Natural killer cell treated with Interleukin-12 subunit alpha and Interleukin-12 subunit beta and Interleukin-15 and Interleukin-18, amount 100 ng/mL, for 72 hours (primary cell): Measurements from ENCODE around the gene COX4I2. TPM values are rescaled to one million over a fixed set of nuclear protein-coding genes. Genes with fewer than 3 reads are reported as not detected.
"Not testable (repeated sequence)": the region's sequence is repeated elsewhere in the genome, so short reads cannot be mapped to it uniquely, and the experiment has no call there.

Experiments
- ATAC-seq, 2 donors: fragments of 150-1000 bp; cut with Tn5 transposase in 1 of 2; sonication (Bioruptor Pico), chemical (Tn5 transposase) in 1 of 2; 2 replicates each; pipeline ENCODE4 v1.10.0; 2021
- DNase-seq: peaks from one replicate; pipeline ENCODE4 v3.0.0; 2022; ENCODE audit warnings: low spot score
- H3K27ac Mint-ChIP-seq, 2 donors: 1 replicate in 1 of 2; 2 replicates in 1 of 2; pipeline ENCODE4 v1.8.0; 2022; ENCODE audit warnings: mixed read lengths in 2 of 2, mild to moderate bottlenecking in 1 of 2, moderate library complexity in 1 of 2
- H3K27me3 Mint-ChIP-seq, 2 donors: 1 replicate in 1 of 2; 2 replicates in 1 of 2; pipeline ENCODE4 v1.8.0; 2022; ENCODE audit warnings: mixed read lengths in 2 of 2
- H3K36me3 Mint-ChIP-seq: one replicate; pipeline ENCODE4 v1.8.0; 2022; ENCODE audit warnings: mixed read lengths
- H3K4me1 Mint-ChIP-seq, 2 donors: 1 replicate in 1 of 2; 2 replicates in 1 of 2; pipeline ENCODE4 v1.8.0; 2022; ENCODE audit warnings: low read depth in 2 of 2, mixed read lengths in 2 of 2, mild to moderate bottlenecking in 1 of 2
- H3K4me3 Mint-ChIP-seq: one replicate; pipeline ENCODE4 v1.8.0; 2022; ENCODE audit warnings: mixed read lengths
- H3K9me3 Mint-ChIP-seq: 2 replicates; pipeline ENCODE4 v1.8.0; 2022; ENCODE audit warnings: mixed read lengths
- total RNA-seq, 2 donors: library from RNA; stranded (reverse); gene quantifications; one replicate each; pipeline ENCODE4 v1.2.3, GENCODE V29; 2022

COX4I2 gene
- total RNA-seq: not detected

DNA sequence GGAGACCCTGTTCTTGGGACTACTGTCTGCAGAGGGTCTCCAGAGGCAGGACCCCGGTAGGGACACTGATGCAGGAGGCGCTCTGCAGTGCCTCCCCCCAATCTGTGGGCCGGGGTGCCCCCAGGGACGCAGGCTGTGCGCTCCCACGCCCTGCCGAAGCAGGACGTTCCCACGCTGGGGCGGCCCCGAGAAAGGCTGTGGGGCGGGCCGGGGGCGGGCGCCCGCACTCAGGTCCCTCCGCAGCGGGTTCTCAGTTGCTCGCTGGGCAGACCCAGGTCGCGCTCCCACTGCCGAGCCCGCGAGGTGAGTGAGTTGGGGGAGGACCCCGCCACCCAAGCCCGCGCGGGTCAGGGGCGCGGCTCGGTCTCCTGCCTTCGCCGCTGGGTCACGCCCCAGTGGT is at the start of gene COX4I2:
Gene COX4I2, plus strand, starts transcription at position 253 of the 400 bp plus-strand sequence. CDS start 1,106 bp downstream, outside the sequence.
- Mint-ChIP-seq H3K36me3 (no peaks in the 10 kb centered on the region), H3K9me3 (no peaks in the 10 kb centered on the region), H3K27me3 (peaks cover 15 to 16% of the 10 kb centered on the region in 2 donors), H3K4me3 (no peak within 1 kb of the TSS), H3K4me1 (peaks cover 2 to 13% of the 10 kb centered on the region in 2 donors), H3K27ac (no peak within 1 kb of the TSS)
- ATAC-seq (no peak), DNase-seq (no peak)

DNA sequence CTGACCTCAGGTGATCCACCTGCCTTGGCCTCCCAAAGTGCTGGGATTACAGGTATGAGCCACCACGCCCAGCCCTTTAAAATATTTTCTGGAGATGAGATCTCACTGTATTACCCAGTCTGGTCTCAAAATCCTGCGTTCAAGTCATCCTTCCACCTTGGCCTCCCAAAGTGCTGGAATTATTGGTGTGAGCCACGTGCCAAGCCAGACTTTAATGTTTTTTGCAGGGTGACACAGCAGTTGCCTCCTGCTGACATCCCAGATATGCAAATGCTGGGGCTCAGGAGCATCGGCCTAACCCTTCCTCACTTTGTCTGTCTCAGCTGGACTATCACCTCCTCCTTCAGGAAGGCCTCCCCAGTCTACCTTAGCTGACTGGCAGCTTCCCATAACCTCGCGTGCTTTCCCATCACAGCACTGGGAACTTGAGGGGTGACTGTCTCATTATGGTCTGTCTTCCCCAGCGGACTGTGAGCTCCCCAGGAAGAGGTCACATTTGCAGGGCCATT is 46.9 kb upstream of the COX4I2 start:
- ATAC-seq: no peak
- H3K4me1 Mint-ChIP-seq: peaks cover 11 to 12% of the 10 kb centered on the region in 2 donors
- H3K36me3 Mint-ChIP-seq: peaks cover 5% of the 10 kb centered on the region
- DNase-seq: no peak
- H3K27me3 Mint-ChIP-seq: peaks cover 8 to 23% of the 10 kb centered on the region in 2 donors
- no peak overlapping the region for H3K27ac Mint-ChIP-seq
- H3K4me3 Mint-ChIP-seq: no peak overlapping the region
- no peaks in the 10 kb centered on the region for H3K9me3 Mint-ChIP-seq

- no peak overlapping the region for H3K4me3 Mint-ChIP-seq
- H3K36me3 Mint-ChIP-seq: peaks cover 2% of the 10 kb centered on the region
- ATAC-seq (no peak), DNase-seq (no peak)
- no peak overlapping the region for H3K27ac Mint-ChIP-seq
- peaks cover 4 to 18% of the 10 kb centered on the region in 2 donors for H3K27me3 Mint-ChIP-seq
- H3K9me3 Mint-ChIP-seq: no peaks in the 10 kb centered on the region
- H3K4me1 Mint-ChIP-seq: peaks cover 6 to 7% of the 10 kb centered on the region in 2 donors
Observed at GRCh38 chr20:31593221-31594001, 44.3 kb upstream of the COX4I2 start.

GRCh38 chr20:31594002-31594557 is 43.6 kb upstream of the COX4I2 start:
- ATAC-seq (peak in 1 of 2 donors; percentile 32), DNase-seq (no peak)
- Mint-ChIP-seq H3K9me3 (no peaks in the 10 kb centered on the region), H3K4me3 (no peak overlapping the region), H3K27ac (no peak overlapping the region), H3K36me3 (no peaks in the 10 kb centered on the region), H3K4me1 (peaks cover 4 to 6% of the 10 kb centered on the region in 2 donors), H3K27me3 (peaks cover 0 to 12% of the 10 kb centered on the region in 2 donors)

GRCh38 chr20:31594558-31595379 is 42.9 kb upstream of the COX4I2 start:
- Mint-ChIP-seq H3K36me3 (no peaks in the 10 kb centered on the region), H3K27me3 (peaks cover 0 to 12% of the 10 kb centered on the region in 2 donors), H3K9me3 (no peaks in the 10 kb centered on the region), H3K4me1 (peaks cover 4 to 6% of the 10 kb centered on the region in 2 donors), H3K4me3 (no peak overlapping the region), H3K27ac (no peak overlapping the region)
- no peak for DNase-seq
- ATAC-seq: no peak

- peaks cover 0 to 12% of the 10 kb centered on the region in 2 donors for H3K27me3 Mint-ChIP-seq
- DNase-seq (no peak), ATAC-seq (no peak)
- no peaks in the 10 kb centered on the region for H3K36me3 Mint-ChIP-seq
- H3K4me1 Mint-ChIP-seq: peaks cover 4 to 6% of the 10 kb centered on the region in 2 donors
- no peak overlapping the region for H3K4me3 Mint-ChIP-seq
- no peak overlapping the region for H3K27ac Mint-ChIP-seq
- H3K9me3 Mint-ChIP-seq: no peaks in the 10 kb centered on the region
Observed at GRCh38 chr20:31595380-31595653, 42.4 kb upstream of the COX4I2 start.

DNA sequence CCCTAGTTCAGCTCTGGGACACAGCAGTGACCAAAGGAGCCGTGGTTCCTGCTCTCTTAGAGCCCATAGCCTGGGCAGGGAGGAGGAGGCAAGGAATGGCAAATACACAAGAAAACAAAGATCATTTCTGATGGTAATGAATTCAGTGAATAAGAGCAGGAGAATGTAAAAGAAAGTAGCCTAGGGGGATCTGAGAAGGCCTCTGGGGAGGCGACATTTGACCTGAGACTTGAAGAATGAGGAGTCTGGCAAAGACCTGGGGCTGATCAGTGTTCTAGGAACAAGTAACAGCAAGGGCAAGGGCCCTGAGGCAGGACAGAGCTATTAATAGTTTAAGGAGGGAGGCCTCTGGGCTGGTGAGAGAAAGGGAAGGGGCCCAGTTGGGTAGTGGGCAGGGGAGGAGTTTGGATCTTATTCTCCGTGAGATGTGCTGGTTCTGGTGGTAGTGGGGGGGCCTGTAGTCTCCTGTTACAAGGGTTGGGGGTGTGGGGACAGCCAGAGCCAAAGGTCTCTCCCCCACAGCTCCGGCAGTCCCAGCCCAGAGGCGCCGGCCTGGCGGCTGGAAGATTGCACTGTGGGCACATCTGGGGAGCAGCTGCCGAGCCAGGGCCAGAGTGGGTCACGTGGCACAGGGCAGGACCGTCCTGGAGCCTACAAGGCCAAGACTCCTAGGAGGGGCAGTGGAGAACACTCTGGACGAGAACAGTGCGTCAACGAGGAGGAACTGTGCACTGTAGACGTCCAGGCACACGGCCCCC is 41.9 kb upstream of the COX4I2 start:
- ATAC-seq: peak in 1 of 2 donors; percentile 11

GRCh38 chr20:31596412-31596715 is 41.3 kb upstream of the COX4I2 start:
- not testable (repeated sequence) for H3K27ac Mint-ChIP-seq, ATAC-seq, H3K4me3 Mint-ChIP-seq, H3K36me3 Mint-ChIP-seq, DNase-seq, H3K4me1 Mint-ChIP-seq, H3K9me3 Mint-ChIP-seq
- H3K27me3 Mint-ChIP-seq: peaks cover 0 to 12% of the 10 kb centered on the region in 2 donors

More for the DNA sequence above, 41.9 kb upstream of the COX4I2 start:
- no peak overlapping the region for H3K27ac Mint-ChIP-seq
- DNase-seq: no peak
- no peaks in the 10 kb centered on the region for H3K36me3 Mint-ChIP-seq
- peaks cover 0 to 12% of the 10 kb centered on the region in 2 donors for H3K27me3 Mint-ChIP-seq
- H3K9me3 Mint-ChIP-seq: no peaks in the 10 kb centered on the region
- H3K4me3 Mint-ChIP-seq: no peak overlapping the region
- H3K4me1 Mint-ChIP-seq: peaks cover 4 to 6% of the 10 kb centered on the region in 2 donors

GRCh38 chr20:31596831-31597480 is 40.8 kb upstream of the COX4I2 start:
- Mint-ChIP-seq H3K36me3 (no peaks in the 10 kb centered on the region), H3K4me3 (no peak overlapping the region), H3K4me1 (peaks cover 4 to 6% of the 10 kb centered on the region in 2 donors), H3K27me3 (peaks cover 0 to 12% of the 10 kb centered on the region in 2 donors), H3K9me3 (no peaks in the 10 kb centered on the region), H3K27ac (no peak overlapping the region)
- no peak for ATAC-seq
- DNase-seq: no peak

DNA sequence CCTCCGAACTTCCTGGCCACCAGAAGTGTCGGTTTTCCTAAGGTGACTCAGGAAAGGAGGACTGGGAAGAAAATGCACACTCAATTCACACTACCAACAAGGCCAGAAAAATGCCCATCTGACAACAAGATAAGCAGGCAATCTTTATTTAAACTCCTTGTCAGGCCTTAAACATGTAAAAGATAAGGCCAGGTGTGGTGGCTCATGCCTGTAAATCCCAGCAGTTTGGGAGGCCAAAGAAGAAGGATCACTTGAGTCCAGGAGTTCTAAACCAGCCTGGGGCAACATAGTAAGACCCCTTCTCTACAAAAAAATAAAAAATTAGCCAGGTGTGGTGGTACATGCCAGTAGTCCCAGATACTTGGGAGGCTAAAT is 40.2 kb upstream of the COX4I2 start:
- Mint-ChIP-seq H3K27me3 (peaks cover 1 to 15% of the 10 kb centered on the region in 2 donors), H3K27ac (no peak overlapping the region), H3K4me1 (peaks cover 5 to 8% of the 10 kb centered on the region in 2 donors), H3K9me3 (no peaks in the 10 kb centered on the region), H3K36me3 (no peaks in the 10 kb centered on the region), H3K4me3 (no peak overlapping the region)
- DNase-seq (no peak), ATAC-seq (no peak)

DNA sequence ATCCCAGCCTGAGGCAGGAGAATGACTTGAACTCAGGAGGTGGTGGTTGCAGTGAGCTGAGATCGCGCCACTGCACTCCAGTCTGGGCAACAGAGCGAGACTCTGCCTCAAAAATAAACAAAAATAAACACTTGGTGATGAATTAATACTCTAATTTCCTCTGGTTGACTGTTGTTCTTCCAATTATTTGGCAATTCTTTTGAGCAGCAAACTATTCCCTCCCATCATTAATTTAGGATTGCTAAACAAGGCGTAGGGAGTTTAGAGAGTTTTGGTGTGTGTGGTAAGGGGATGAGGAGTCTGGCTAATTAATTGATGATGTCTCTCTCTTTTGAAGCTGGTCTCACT is 35.3 kb upstream of the COX4I2 start:
- Mint-ChIP-seq H3K36me3 (no peaks in the 10 kb centered on the region), H3K27ac (peak overlapping the region; percentile 53 to 61)

GRCh38 chr20:31602779-31603441 is 34.8 kb upstream of the COX4I2 start:
- H3K9me3 Mint-ChIP-seq: no peaks in the 10 kb centered on the region
- ATAC-seq: peak; percentile 90 to 92
- H3K36me3 Mint-ChIP-seq: no peaks in the 10 kb centered on the region
- H3K27me3 Mint-ChIP-seq: peaks cover 19 to 29% of the 10 kb centered on the region in 2 donors
- peaks cover 21 to 30% of the 10 kb centered on the region in 2 donors for H3K4me1 Mint-ChIP-seq
- peak; percentile 86 for DNase-seq
- H3K4me3 Mint-ChIP-seq: peak overlapping the region; percentile 54
- peak overlapping the region; percentile 53 to 61 for H3K27ac Mint-ChIP-seq

More for the DNA sequence above, 35.3 kb upstream of the COX4I2 start:
- H3K27me3 Mint-ChIP-seq: peaks cover 17 to 24% of the 10 kb centered on the region in 2 donors
- no peak for ATAC-seq
- peak overlapping the region; percentile 54 for H3K4me3 Mint-ChIP-seq
- no peaks in the 10 kb centered on the region for H3K9me3 Mint-ChIP-seq
- no peak for DNase-seq
- peaks cover 21 to 30% of the 10 kb centered on the region in 2 donors for H3K4me1 Mint-ChIP-seq
